SK-N-SH (cell line): ENCODE data around the gene GANAB. TPM values are rescaled to one million over a fixed set of nuclear protein-coding genes. Genes with fewer than 3 reads are reported as not detected.

Experiments
- CTCF ChIA-PET: fragments of 300-600, 350-600 bp; formaldehyde crosslinking; extraction: SDS; loops from one replicate; lab custom pipeline; 2021; lab: Yijun Ruan, JAX
- POLR2A ChIA-PET: fragments of 350-600 bp; sonication (Branson Sonifier 250); formaldehyde crosslinking; extraction: SDS; loops from one replicate; lab custom pipeline; 2020; ENCODE audit warnings: antibody characterized with exemption, inconsistent platforms; lab: Yijun Ruan, JAX
- DNase-seq: peaks from one replicate; pipeline ENCODE4 v3.0.0; 2012
- H2AFZ ChIP-seq: fragments of 200-600 bp; sonication (generic); 2 replicates; pipeline ENCODE4 v1.8.1; 2016; ENCODE audit warnings: antibody characterized with exemption, mild to moderate bottlenecking, low read depth
- H3F3A ChIP-seq: fragments of 200-600 bp; sonication (generic); replicated peaks from 2 replicates; pipeline ENCODE3; 2016; ENCODE audit warnings: antibody characterized with exemption, mild to moderate bottlenecking; ENCODE audit not compliant: insufficient read depth
- H3K27ac ChIP-seq, 2 experiments: fragments of 200-500 bp in 1 of 2; fragments of 200-600 bp in 1 of 2; sonication (Bioruptor generic) in 1 of 2; sonication (generic), shearing (Covaris generic) in 1 of 2; 2 replicates each; pipeline versions ENCODE4 v1.5.1 to v1.6.1; 2014 to 2016; ENCODE audit warnings: low read depth in 2 of 2, inconsistent platforms in 1 of 2, low read length in 1 of 2, mild to moderate bottlenecking in 1 of 2, mixed read lengths in 1 of 2
- H3K27me3 ChIP-seq: fragments of 200-600 bp; sonication (generic), shearing (Covaris generic); 2 replicates; pipeline ENCODE4 v1.6.1; 2016; ENCODE audit warnings: mixed run types; ENCODE audit not compliant: insufficient read depth
- H3K36me3 ChIP-seq, 2 experiments: fragments of 200-500 bp in 1 of 2; fragments of 200-600 bp in 1 of 2; sonication (Bioruptor generic) in 1 of 2; sonication (generic) in 1 of 2; replicated peaks in 1 of 2; 2 replicates each; pipeline versions ENCODE3 to v1.5.1; 2014 to 2016; ENCODE audit warnings: low read length in 1 of 2, mild to moderate bottlenecking in 1 of 2; ENCODE audit not compliant: insufficient read depth in 2 of 2, control insufficient read depth in 1 of 2
- H3K4me1 ChIP-seq, 2 experiments: fragments of 200-500 bp in 1 of 2; fragments of 200-600 bp in 1 of 2; sonication (Bioruptor generic) in 1 of 2; sonication (generic), shearing (Covaris generic) in 1 of 2; 2 replicates each; pipeline versions ENCODE4 v1.5.1 to v1.6.1; 2014 to 2016; ENCODE audit warnings: low read depth in 1 of 2, low read length in 1 of 2, mixed run types in 1 of 2; ENCODE audit not compliant: insufficient read depth in 2 of 2, control insufficient read depth in 1 of 2
- H3K4me2 ChIP-seq: fragments of 200-600 bp; sonication (generic), shearing (Covaris generic); 2 replicates; pipeline ENCODE4 v1.6.1; 2017; ENCODE audit warnings: mixed run types
- H3K4me3 ChIP-seq, 2 experiments: fragments of 200-500 bp in 1 of 2; fragments of 200-600 bp in 1 of 2; sonication (Bioruptor generic) in 1 of 2; sonication (generic), shearing (Covaris generic) in 1 of 2; 2 replicates each; pipeline versions ENCODE4 v1.5.1 to v1.8.1; 2014 to 2016; ENCODE audit warnings: low read depth in 2 of 2, inconsistent platforms in 1 of 2, low read length in 1 of 2, mild to moderate bottlenecking in 1 of 2, mixed read lengths in 1 of 2, moderate library complexity in 1 of 2
- H3K79me2 ChIP-seq: fragments of 200-600 bp; sonication (generic); 2 replicates; pipeline ENCODE4 v1.8.1; 2017; ENCODE audit warnings: mild to moderate bottlenecking; ENCODE audit not compliant: insufficient read depth
- H3K9ac ChIP-seq: fragments of 200-600 bp; sonication (generic); 2 replicates; pipeline ENCODE4 v1.6.1; 2017; ENCODE audit warnings: mixed run types
- H3K9me2 ChIP-seq: fragments of 200-600 bp; sonication (generic); 2 replicates; pipeline ENCODE4 v1.6.1; 2017; ENCODE audit warnings: mixed run types
- H3K9me3 ChIP-seq: fragments of 200-600 bp; sonication (generic); 2 replicates; pipeline ENCODE4 v1.6.1; 2017; ENCODE audit warnings: mixed run types, mild to moderate bottlenecking, moderate library complexity
- H4K20me1 ChIP-seq: fragments of 200-600 bp; sonication (generic); 2 replicates; pipeline ENCODE4 v1.6.1; 2017; ENCODE audit warnings: mild to moderate bottlenecking, mixed run types; ENCODE audit not compliant: insufficient read depth
- EZH2phosphoT487 ChIP-seq: fragments of 200-600 bp; sonication (generic); IDR thresholded peaks from 2 replicates; pipeline ENCODE4 v1.6.1; 2017; ENCODE audit warnings: low read depth, mixed run types, mild to moderate bottlenecking, antibody characterized with exemption, moderate library complexity, borderline replicate concordance
- FOSL2 ChIP-seq: IDR thresholded peaks from 2 replicates; pipeline ENCODE4 v1.4.0; 2012; ENCODE audit warnings: low read depth, mild to moderate bottlenecking, moderate library complexity, borderline replicate concordance
- GABPA ChIP-seq: IDR thresholded peaks from 2 replicates; pipeline ENCODE4 v1.4.0; 2012; ENCODE audit warnings: low read depth, mild to moderate bottlenecking
- GATA2 ChIP-seq: sonication (generic); formaldehyde crosslinking; IDR thresholded peaks from 2 replicates; pipeline ENCODE4 v1.5.0; 2020; ENCODE audit warnings: mild to moderate bottlenecking, missing genetic modification reagents
- IRF3 ChIP-seq: fragments of 150-350 bp; IDR thresholded peaks from 2 replicates; pipeline ENCODE4 v1.6.1; 2016; ENCODE audit warnings: mild to moderate bottlenecking, low read depth, low read length
- MAX ChIP-seq: IDR thresholded peaks from 2 replicates; pipeline ENCODE4 v1.4.0; 2012; ENCODE audit warnings: low read depth
- MXI1 ChIP-seq: IDR thresholded peaks from 2 replicates; pipeline ENCODE4 v1.6.1; 2012; ENCODE audit warnings: mild to moderate bottlenecking, low read depth, low read length, improper control_type of control experiment
- NRF1 ChIP-seq: IDR thresholded peaks from 2 replicates; pipeline ENCODE4 v1.6.1; 2012; ENCODE audit warnings: low read depth, mild to moderate bottlenecking, low read length
- POLR2AphosphoS5 ChIP-seq: IDR thresholded peaks from 2 replicates; pipeline ENCODE4 v1.6.1; 2012; ENCODE audit warnings: low read depth, low read length
- RFX5 ChIP-seq: IDR thresholded peaks from 2 replicates; pipeline ENCODE4 v1.6.1; 2012; ENCODE audit warnings: mild to moderate bottlenecking, improper control_type of control experiment, low read length
- RXRA ChIP-seq: IDR thresholded peaks from 2 replicates; pipeline ENCODE4 v1.4.0; 2012; ENCODE audit warnings: low read depth, mild to moderate bottlenecking, borderline replicate concordance
- TCF12 ChIP-seq: IDR thresholded peaks from 2 replicates; pipeline ENCODE4 v1.4.0; 2012
- USF2 ChIP-seq: fragments of 150-350 bp; IDR thresholded peaks from 2 replicates; pipeline ENCODE4 v1.6.1; 2017; ENCODE audit warnings: antibody characterized with exemption, low read length, low read depth, borderline replicate concordance
- YY1 ChIP-seq: IDR thresholded peaks from 2 replicates; pipeline ENCODE4 v1.4.0; 2012; ENCODE audit warnings: low read depth, mild to moderate bottlenecking
- WGBS: methylation state at CpG from one replicate; pipeline ENCODE4 v1.1.6; 2017; ENCODE audit warnings: low lambda C conversion rate; 5-methylcytosine and 5-hydroxymethylcytosine counted together
- polyA plus RNA-seq, 3 experiments: library from polyadenylated mRNA; depleted of rRNA; stranded (reverse); fragments of >200 nt; gene quantifications; 2 replicates each; pipeline ENCODE4 v1.2.3, GENCODE V29; 2012
- TF ChIP-seq, protein P1 (sequence below): IDR thresholded peaks from 2 replicates; pipeline ENCODE4 v1.4.0; 2012; ENCODE audit warnings: low read depth, borderline replicate concordance

GANAB gene
- polyA plus RNA-seq, 1 of the 3 experiments (the other 2 are of a cell fraction): 275 TPM

DNA sequence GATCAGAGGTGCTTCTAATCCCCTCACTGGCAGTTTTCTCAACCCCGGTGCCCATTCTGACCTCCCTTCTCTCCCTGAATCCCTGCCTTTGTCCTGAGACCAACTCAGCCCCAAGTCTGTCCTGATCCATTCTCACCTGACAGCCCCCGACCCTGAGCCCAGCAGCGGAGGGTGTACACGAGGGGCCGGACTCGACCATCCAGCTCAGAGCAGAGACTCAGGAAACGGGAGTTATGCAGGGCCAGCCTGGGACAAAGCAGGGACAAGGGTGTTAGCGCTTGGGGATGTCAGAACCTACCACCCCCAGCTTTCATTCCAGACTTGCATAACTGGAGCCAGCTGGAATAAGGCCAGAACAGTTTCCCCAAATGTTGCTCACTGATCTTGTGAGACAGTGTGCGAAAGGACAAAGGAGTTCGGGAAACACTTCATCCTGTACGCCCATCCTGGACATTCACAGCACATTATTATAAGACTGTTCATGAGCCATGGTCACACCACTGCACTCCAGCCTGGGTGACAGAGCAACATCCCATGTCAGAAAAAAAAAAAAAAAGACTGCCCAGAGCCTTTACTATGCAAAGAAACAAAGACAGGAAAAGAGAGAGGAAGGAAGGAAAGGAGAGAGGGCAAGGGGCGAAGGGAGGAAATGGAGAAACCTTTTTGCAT is 69.2 kb downstream of the GANAB start:
- H3K79me2 ChIP-seq: peaks cover 37% of the 10 kb centered on the region
- no peaks in the 10 kb centered on the region for H3K9me3 ChIP-seq
- POLR2A ChIA-PET: interaction anchor here (0.6 kb wide), 1 partner anchor 15 kb away, joined by 3 read pairs; no protein-coding TSS in a partner anchor
- H3K9ac ChIP-seq: no peak overlapping the region
- H3K36me3 ChIP-seq: peaks cover 30 to 42% of the 10 kb centered on the region in 2 experiments
- TF ChIP-seq NRF1 (no peak), YY1 (no peak), TCF12 (no peak), EZH2phosphoT487 (no peak), USF2 (no peak), POLR2AphosphoS5 (no peak), IRF3 (no peak), RFX5 (no peak), FOSL2 (no peak), MXI1 (no peak), GATA2 (CRISPR knock-in tag) (no peak), MAX (no peak), GABPA (no peak), RXRA (no peak)
- TF ChIP-seq, protein P1, sequence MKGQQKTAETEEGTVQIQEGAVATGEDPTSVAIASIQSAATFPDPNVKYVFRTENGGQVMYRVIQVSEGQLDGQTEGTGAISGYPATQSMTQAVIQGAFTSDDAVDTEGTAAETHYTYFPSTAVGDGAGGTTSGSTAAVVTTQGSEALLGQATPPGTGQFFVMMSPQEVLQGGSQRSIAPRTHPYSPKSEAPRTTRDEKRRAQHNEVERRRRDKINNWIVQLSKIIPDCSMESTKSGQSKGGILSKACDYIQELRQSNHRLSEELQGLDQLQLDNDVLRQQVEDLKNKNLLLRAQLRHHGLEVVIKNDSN: no peak
- TF ChIP-seq, all 33 proteins: peak for 0
- Histone ChIP-seq H4K20me1 (peaks cover 7% of the 10 kb centered on the region; the same call in 1 of the 2 replicates), H2AFZ (no peak overlapping the region), H3K4me2 (no peak overlapping the region), H3K27ac (no peak overlapping the region), H3F3A (peaks cover 4% of the 10 kb centered on the region), H3K27me3 (no peaks in the 10 kb centered on the region), H3K4me1 (peaks cover 14% of the 10 kb centered on the region in 2 experiments; a peak in 3 of 4 replicates), H3K9me2 (no peaks in the 10 kb centered on the region), H3K4me3 (no peak overlapping the region)
- DNase-seq: no peak
- CTCF ChIA-PET: interaction anchor here (1.0 kb wide), 1 partner anchor 14 kb away, joined by 3 read pairs; the partner anchor contains the start of gene TUT1
- WGBS: 92% methylated on average over 12 of the region's 12 CpGs
